ENCODE measurements around the gene MPG. TPM values are rescaled to one million over a fixed set of nuclear protein-coding genes. Genes with fewer than 3 reads are reported as not detected.
A peak's percentile ranks its signal among the peaks of the same experiment; 100 is the strongest.

The MPG gene
- total RNA-seq, 1 donor from 2014 or later = 61.1 TPM

GRCh38 chr16:74051-74746 is 3.8 kb upstream of the MPG start:
- DNase-seq (ENCODE audit: low spot score) = no peak
- TF ChIP-seq, protein P1, sequence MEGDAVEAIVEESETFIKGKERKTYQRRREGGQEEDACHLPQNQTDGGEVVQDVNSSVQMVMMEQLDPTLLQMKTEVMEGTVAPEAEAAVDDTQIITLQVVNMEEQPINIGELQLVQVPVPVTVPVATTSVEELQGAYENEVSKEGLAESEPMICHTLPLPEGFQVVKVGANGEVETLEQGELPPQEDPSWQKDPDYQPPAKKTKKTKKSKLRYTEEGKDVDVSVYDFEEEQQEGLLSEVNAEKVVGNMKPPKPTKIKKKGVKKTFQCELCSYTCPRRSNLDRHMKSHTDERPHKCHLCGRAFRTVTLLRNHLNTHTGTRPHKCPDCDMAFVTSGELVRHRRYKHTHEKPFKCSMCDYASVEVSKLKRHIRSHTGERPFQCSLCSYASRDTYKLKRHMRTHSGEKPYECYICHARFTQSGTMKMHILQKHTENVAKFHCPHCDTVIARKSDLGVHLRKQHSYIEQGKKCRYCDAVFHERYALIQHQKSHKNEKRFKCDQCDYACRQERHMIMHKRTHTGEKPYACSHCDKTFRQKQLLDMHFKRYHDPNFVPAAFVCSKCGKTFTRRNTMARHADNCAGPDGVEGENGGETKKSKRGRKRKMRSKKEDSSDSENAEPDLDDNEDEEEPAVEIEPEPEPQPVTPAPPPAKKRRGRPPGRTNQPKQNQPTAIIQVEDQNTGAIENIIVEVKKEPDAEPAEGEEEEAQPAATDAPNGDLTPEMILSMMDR (IDR thresholded peaks at IDR 0.05) = no peak
- peaks cover 72% of the 10 kb centered on the region for H3K4me1 Mint-ChIP-seq (ENCODE audit: low read depth)
- H3K27me3 Mint-ChIP-seq (ENCODE audit: low read depth) = no peaks in the 10 kb centered on the region
- H3K9me3 Mint-ChIP-seq (ENCODE audit: low read depth) = no peaks in the 10 kb centered on the region
- H3K36me3 Mint-ChIP-seq (ENCODE audit: low read depth) = no peaks in the 10 kb centered on the region
- H3K4me3 Mint-ChIP-seq (ENCODE audit: unreplicated experiment) = no peak overlapping the region
- H3K27ac Mint-ChIP-seq (ENCODE audit: unreplicated experiment) = peak overlapping the region; percentile 41

GRCh38 chr16:74747-75334 is 3.2 kb upstream of the MPG start:
- Mint-ChIP-seq H3K27ac (ENCODE audit: unreplicated experiment) (peak overlapping the region; percentile 27), H3K4me1 (ENCODE audit: low read depth) (peaks cover 72% of the 10 kb centered on the region), H3K9me3 (ENCODE audit: low read depth) (no peaks in the 10 kb centered on the region), H3K27me3 (ENCODE audit: low read depth) (no peaks in the 10 kb centered on the region), H3K4me3 (ENCODE audit: unreplicated experiment) (no peak overlapping the region), H3K36me3 (ENCODE audit: low read depth) (peaks cover 1% of the 10 kb centered on the region)
- TF ChIP-seq, protein P1 (IDR thresholded peaks at IDR 0.05) = no peak
- no peak for DNase-seq (ENCODE audit: low spot score)

GRCh38 chr16:75580-76501 is 2.2 kb upstream of the MPG start:
- H3K36me3 Mint-ChIP-seq (ENCODE audit: low read depth) = peaks cover 1% of the 10 kb centered on the region
- DNase-seq (ENCODE audit: low spot score) = no peak
- no peaks in the 10 kb centered on the region for H3K9me3 Mint-ChIP-seq (ENCODE audit: low read depth)
- peak overlapping the region; percentile 69 for H3K4me3 Mint-ChIP-seq (ENCODE audit: unreplicated experiment)
- H3K4me1 Mint-ChIP-seq (ENCODE audit: low read depth) = peaks cover 68% of the 10 kb centered on the region
- peak overlapping the region; percentile 91 for H3K27ac Mint-ChIP-seq (ENCODE audit: unreplicated experiment)
- no peaks in the 10 kb centered on the region for H3K27me3 Mint-ChIP-seq (ENCODE audit: low read depth)
- TF ChIP-seq, protein P1 (IDR thresholded peaks at IDR 0.05) = peak; percentile 57

GRCh38 chr16:76535-77272 is 1.3 kb upstream of the MPG start:
- Mint-ChIP-seq H3K36me3 (ENCODE audit: low read depth) (peaks cover 1% of the 10 kb centered on the region), H3K27ac (ENCODE audit: unreplicated experiment) (peak overlapping the region; percentile 91), H3K9me3 (ENCODE audit: low read depth) (no peaks in the 10 kb centered on the region), H3K27me3 (ENCODE audit: low read depth) (no peaks in the 10 kb centered on the region), H3K4me3 (ENCODE audit: unreplicated experiment) (peak overlapping the region; percentile 69), H3K4me1 (ENCODE audit: low read depth) (peaks cover 63% of the 10 kb centered on the region)
- no peak for DNase-seq (ENCODE audit: low spot score)
- TF ChIP-seq, protein P1 (IDR thresholded peaks at IDR 0.05) = no peak
